ENCODE results near the gene FBXW7. TPM values are rescaled to one million over a fixed set of nuclear protein-coding genes. Genes with fewer than 3 reads are reported as not detected.

FBXW7 gene
- polyA plus RNA-seq, 1 of the 3 experiments (the other 2 are of a cell fraction) = 7.7 TPM

- CTCF ChIA-PET = no interaction called here
- H3K27me3 ChIP-seq (ENCODE audit: insufficient read depth) = no peaks in the 10 kb centered on the region
- H3K27ac ChIP-seq (ENCODE audit: low read depth in 2 of 2, low read length in 1 of 2) = no peak overlapping the region
- H3K9ac ChIP-seq = no peak overlapping the region
- POLR2A ChIA-PET = no interaction called here
- no peak for TF ChIP-seq POLR2AphosphoS5 (IDR thresholded peaks at IDR 0.05; ENCODE audit: low read depth, low read length)
- TF ChIP-seq ELF1 (IDR thresholded peaks at IDR 0.05) = no peak
- TF ChIP-seq SIN3A (IDR thresholded peaks at IDR 0.05; ENCODE audit: borderline replicate concordance, low read depth, low read length) = no peak
- no peak for TF ChIP-seq EZH2phosphoT487 (IDR thresholded peaks at IDR 0.05; ENCODE audit: borderline replicate concordance, low read depth)
- no peak for TF ChIP-seq FOXM1 (IDR thresholded peaks at IDR 0.05; ENCODE audit: low read depth)
- no peak for TF ChIP-seq NFIC (IDR thresholded peaks at IDR 0.05; ENCODE audit: borderline replicate concordance)
- no peak for TF ChIP-seq CHD2 (IDR thresholded peaks at IDR 0.05; ENCODE audit: low read length, partially characterized antibody)
- TF ChIP-seq, protein P1, sequence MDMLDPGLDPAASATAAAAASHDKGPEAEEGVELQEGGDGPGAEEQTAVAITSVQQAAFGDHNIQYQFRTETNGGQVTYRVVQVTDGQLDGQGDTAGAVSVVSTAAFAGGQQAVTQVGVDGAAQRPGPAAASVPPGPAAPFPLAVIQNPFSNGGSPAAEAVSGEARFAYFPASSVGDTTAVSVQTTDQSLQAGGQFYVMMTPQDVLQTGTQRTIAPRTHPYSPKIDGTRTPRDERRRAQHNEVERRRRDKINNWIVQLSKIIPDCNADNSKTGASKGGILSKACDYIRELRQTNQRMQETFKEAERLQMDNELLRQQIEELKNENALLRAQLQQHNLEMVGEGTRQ (IDR thresholded peaks at IDR 0.05; ENCODE audit: borderline replicate concordance, low read depth, low read length) = no peak
- no peak for TF ChIP-seq IRF3 (IDR thresholded peaks at IDR 0.05; ENCODE audit: low read depth, low read length)
- no peak for TF ChIP-seq USF1 (IDR thresholded peaks at IDR 0.05; ENCODE audit: borderline replicate concordance, low read depth)
- TF ChIP-seq, protein P2, sequence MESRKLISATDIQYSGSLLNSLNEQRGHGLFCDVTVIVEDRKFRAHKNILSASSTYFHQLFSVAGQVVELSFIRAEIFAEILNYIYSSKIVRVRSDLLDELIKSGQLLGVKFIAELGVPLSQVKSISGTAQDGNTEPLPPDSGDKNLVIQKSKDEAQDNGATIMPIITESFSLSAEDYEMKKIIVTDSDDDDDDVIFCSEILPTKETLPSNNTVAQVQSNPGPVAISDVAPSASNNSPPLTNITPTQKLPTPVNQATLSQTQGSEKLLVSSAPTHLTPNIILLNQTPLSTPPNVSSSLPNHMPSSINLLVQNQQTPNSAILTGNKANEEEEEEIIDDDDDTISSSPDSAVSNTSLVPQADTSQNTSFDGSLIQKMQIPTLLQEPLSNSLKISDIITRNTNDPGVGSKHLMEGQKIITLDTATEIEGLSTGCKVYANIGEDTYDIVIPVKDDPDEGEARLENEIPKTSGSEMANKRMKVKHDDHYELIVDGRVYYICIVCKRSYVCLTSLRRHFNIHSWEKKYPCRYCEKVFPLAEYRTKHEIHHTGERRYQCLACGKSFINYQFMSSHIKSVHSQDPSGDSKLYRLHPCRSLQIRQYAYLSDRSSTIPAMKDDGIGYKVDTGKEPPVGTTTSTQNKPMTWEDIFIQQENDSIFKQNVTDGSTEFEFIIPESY (IDR thresholded peaks at IDR 0.05; ENCODE audit: borderline replicate concordance, low read depth) = no peak
- no peak for TF ChIP-seq FOXJ3 (CRISPR knock-in tag; IDR thresholded peaks at IDR 0.05)
- H3K4me2 ChIP-seq = no peak overlapping the region
- no peak overlapping the region for H2AFZ ChIP-seq (ENCODE audit: low read depth)
- H3K4me1 ChIP-seq (ENCODE audit: control insufficient read depth in 1 of 2, insufficient read depth in 2 of 2, low read depth in 1 of 2, low read length in 1 of 2) = no peaks in the 10 kb centered on the region
- H3K4me3 ChIP-seq (ENCODE audit: low read depth in 2 of 2, low read length in 1 of 2) = no peak overlapping the region
- peaks cover 40% of the 10 kb centered on the region; the same call in 1 of the 2 replicates for H3K79me2 ChIP-seq (ENCODE audit: insufficient read depth)
- H4K20me1 ChIP-seq (ENCODE audit: insufficient read depth) = no peaks in the 10 kb centered on the region
- no peaks in the 10 kb centered on the region for H3K9me2 ChIP-seq
- H3F3A ChIP-seq (replicated peaks; ENCODE audit: insufficient read depth) = no peaks in the 10 kb centered on the region
- no peak for DNase-seq
- no peaks in the 10 kb centered on the region for H3K9me3 ChIP-seq
- WGBS (ENCODE audit: low lambda C conversion rate) = 97% methylated on average over 7 of the region's 7 CpGs
- H3K36me3 ChIP-seq (replicated peaks in 1 of 2; ENCODE audit: control insufficient read depth in 1 of 2, insufficient read depth in 2 of 2, low read length in 1 of 2) = peaks cover 0 to 14% of the 10 kb centered on the region in 2 experiments
These were observed 98.3 kb downstream of the FBXW7 start for GRCh38 chr4:152437561-152437960.

DNA sequence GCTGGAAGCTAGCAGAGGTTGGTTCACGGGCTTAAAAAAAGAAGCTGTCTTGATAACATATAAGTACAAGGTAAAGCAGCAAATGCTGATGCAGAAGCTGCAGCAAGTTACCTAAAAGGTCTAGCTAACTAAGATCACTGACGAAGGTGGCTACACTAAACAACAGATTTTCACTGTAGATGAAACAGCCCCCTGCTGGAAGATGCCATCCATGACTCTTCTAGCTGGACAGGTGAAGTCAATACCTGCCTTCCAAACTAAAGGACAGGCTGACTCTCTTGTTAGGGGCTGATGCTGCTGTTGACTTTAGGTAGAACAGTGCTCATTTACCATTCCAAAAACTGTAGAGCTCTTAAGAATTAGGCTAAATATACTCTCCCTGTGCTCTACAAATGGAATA is 99.5 kb downstream of the FBXW7 start:
- ChIA-PET POLR2A (no interaction called here), CTCF (interaction anchor here (1.0 to 1.9 kb wide), 5 partner anchors 9 to 65 kb away, joined by 3 to 5 read pairs (median 4); no protein-coding TSS in a partner anchor)
- Histone ChIP-seq H3K4me2 (no peak overlapping the region), H2AFZ (ENCODE audit: low read depth) (no peak overlapping the region), H3K9me3 (no peaks in the 10 kb centered on the region), H3K9ac (no peak overlapping the region), H4K20me1 (ENCODE audit: insufficient read depth) (no peaks in the 10 kb centered on the region), H3K27me3 (ENCODE audit: insufficient read depth) (no peaks in the 10 kb centered on the region), H3K79me2 (ENCODE audit: insufficient read depth) (peaks cover 33% of the 10 kb centered on the region; the same call in 1 of the 2 replicates), H3K36me3 (replicated peaks in 1 of 2; ENCODE audit: control insufficient read depth in 1 of 2, insufficient read depth in 2 of 2, low read length in 1 of 2) (peaks cover 0 to 14% of the 10 kb centered on the region in 2 experiments), H3K4me1 (ENCODE audit: control insufficient read depth in 1 of 2, insufficient read depth in 2 of 2, low read depth in 1 of 2, low read length in 1 of 2) (no peaks in the 10 kb centered on the region), H3K9me2 (no peaks in the 10 kb centered on the region), H3F3A (replicated peaks; ENCODE audit: insufficient read depth) (no peaks in the 10 kb centered on the region), H3K27ac (ENCODE audit: low read depth in 2 of 2, low read length in 1 of 2) (no peak overlapping the region), H3K4me3 (ENCODE audit: low read depth in 2 of 2, low read length in 1 of 2) (no peak overlapping the region)
- no peak for DNase-seq
- 100% methylated on average over 2 of the region's 2 CpGs for WGBS (ENCODE audit: low lambda C conversion rate)
- TF ChIP-seq, protein P1 (IDR thresholded peaks at IDR 0.05; ENCODE audit: borderline replicate concordance, low read depth, low read length) = no peak
- TF ChIP-seq SMC3 (IDR thresholded peaks at IDR 0.05; ENCODE audit: low read depth, low read length) (no peak), TEAD4 (IDR thresholded peaks at IDR 0.05; ENCODE audit: borderline replicate concordance, insufficient read depth) (no peak), USF1 (IDR thresholded peaks at IDR 0.05; ENCODE audit: borderline replicate concordance, low read depth) (no peak), POLR2AphosphoS5 (IDR thresholded peaks at IDR 0.05; ENCODE audit: low read depth, low read length) (no peak), REST (IDR thresholded peaks at IDR 0.05; ENCODE audit: low read depth, low read length) (no peak)
